Gastroesophageal sphincter (tissue), 3 donors: Measurements from ENCODE around the gene SMOC1.

Source experiments
- CTCF ChIP-seq, 4 experiments: fragments of 200-600 bp in 2 of 4; fragments of 450-650 bp in 2 of 4; sonication (generic) in 1 of 4; IDR thresholded peaks; one replicate each; pipeline ENCODE4 v1.5.1; 2017 to 2019; ENCODE audit warnings: antibody characterized with exemption in 4 of 4, mild to moderate bottlenecking in 2 of 4, moderate library complexity in 2 of 4
- EP300 ChIP-seq: sonication (generic); formaldehyde crosslinking; IDR thresholded peaks from one replicate; pipeline ENCODE4 v1.6.1; 2017; ENCODE audit warnings: antibody characterized with exemption, mild to moderate bottlenecking
- POLR2A ChIP-seq, 2 donors: fragments of 450-650 bp; IDR thresholded peaks; one replicate each; pipeline ENCODE4 v1.6.1; 2017; ENCODE audit warnings: antibody characterized with exemption in 2 of 2, mild to moderate bottlenecking in 2 of 2, moderate library complexity in 1 of 2
- POLR2AphosphoS5 ChIP-seq: sonication (generic); formaldehyde crosslinking; IDR thresholded peaks from one replicate; pipeline ENCODE4 v1.6.1; 2017; ENCODE audit warnings: antibody characterized with exemption

DNA sequence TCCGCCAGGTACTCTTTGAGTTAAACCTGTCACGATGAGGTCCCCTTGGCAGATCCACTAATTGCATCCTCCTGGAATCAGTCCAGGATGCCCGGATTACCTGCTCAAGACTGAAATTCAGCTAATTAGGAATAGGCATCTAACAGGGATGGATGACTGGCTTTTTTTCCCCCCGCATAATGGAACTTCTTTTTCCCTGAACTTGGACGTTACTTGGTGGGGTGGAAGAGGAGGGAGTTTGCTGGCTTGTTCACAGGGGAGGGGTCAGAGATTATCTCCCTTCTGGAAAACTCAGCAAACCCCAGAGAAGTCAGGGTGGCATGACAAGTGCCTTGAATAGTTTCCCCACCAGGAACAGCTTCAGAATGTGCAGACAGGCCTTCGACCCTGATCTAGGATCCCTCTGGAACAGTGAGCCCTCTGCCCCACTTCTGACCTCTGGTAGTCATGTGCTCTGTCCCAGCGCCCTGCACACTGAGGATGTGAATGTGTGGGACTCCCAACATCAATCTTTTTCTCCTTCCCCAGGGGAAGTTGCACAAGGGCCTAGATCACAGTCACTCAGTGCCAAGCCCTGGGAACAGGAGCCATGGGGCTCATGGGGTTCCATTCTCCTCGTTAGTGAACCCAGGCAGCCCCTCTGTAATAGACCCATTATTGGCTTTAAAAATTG, 142.5 kb downstream of the SMOC1 start:
- no peak for TF ChIP-seq EP300
- no peak for TF ChIP-seq CTCF (IDR thresholded peaks at IDR 0.05)
- no peak for TF ChIP-seq POLR2A (IDR thresholded peaks at IDR 0.05)
- TF ChIP-seq POLR2AphosphoS5: no peak
